Measurements from ENCODE around the gene PAPSS2.

DNA sequence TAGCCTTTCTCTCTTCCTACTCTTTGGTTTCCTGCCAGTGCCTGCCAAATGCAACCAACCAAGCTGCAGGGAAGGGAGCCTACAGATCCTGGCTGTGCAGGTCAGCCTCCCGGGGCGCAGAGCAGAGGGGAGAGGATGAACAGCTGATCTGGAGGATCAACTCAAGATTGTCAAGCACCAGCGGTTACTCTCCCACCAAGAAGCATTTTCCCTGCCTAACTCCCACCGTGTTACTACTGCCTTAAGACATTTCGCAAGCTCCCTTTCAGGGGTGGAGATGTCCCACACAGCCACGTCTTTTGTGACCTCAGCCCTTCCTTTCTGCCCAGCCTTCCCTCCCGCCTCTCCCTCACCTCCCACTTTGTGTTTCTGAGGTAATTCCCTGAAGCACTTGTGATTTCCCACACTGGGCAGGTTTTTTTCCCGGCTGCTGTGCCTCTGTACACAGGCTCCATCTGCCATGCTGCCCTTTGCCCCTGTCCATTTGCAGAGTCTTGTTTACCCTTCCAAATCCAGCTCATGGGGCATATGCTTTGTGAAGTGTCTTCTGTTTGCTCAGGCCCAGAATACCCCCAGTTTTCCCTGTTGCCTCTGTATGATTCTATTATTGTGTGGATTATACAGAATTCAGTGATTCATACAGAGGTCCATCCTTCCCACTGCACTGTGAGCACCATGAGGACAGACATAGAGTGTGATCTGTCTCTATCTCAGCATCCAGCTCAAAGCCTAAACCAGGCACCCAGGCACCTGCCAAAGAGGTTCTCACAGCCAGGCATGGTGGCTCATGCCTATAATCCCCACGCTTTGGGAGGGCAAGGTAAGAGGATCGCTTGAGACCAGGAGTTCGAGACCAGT lies 40.9 kb upstream of the PAPSS2 start:
- no peak for TF ChIP-seq CTCF (IDR thresholded peaks at IDR 0.05 in 8 of 11, conservative IDR thresholded peaks at IDR 0.05 in 3 of 11)
- no peak for TF ChIP-seq POLR2AphosphoS5 (IDR thresholded peaks at IDR 0.05)

Data from spleen (tissue), 7 donors.